Breast epithelium (tissue), 3 donors: ENCODE results near the gene LMCD1.

Experiments used
- POLR2A ChIP-seq: fragments of 450-650 bp; IDR thresholded peaks from one replicate; pipeline ENCODE4 v1.6.1; 2016; ENCODE audit warnings: antibody characterized with exemption, mild to moderate bottlenecking, moderate library complexity
- POLR2AphosphoS5 ChIP-seq, 3 donors: sonication (generic); formaldehyde crosslinking; IDR thresholded peaks; one replicate each; pipeline ENCODE4 v1.6.1; 2017; ENCODE audit warnings: antibody characterized with exemption in 3 of 3
- TF ChIP-seq, protein P1 (sequence below), 3 donors: fragments of 450-650 bp; IDR thresholded peaks; one replicate each; pipeline ENCODE4 v1.5.1; 2016 to 2017; ENCODE audit warnings: antibody characterized with exemption in 3 of 3, mild to moderate bottlenecking in 3 of 3, moderate library complexity in 3 of 3

DNA sequence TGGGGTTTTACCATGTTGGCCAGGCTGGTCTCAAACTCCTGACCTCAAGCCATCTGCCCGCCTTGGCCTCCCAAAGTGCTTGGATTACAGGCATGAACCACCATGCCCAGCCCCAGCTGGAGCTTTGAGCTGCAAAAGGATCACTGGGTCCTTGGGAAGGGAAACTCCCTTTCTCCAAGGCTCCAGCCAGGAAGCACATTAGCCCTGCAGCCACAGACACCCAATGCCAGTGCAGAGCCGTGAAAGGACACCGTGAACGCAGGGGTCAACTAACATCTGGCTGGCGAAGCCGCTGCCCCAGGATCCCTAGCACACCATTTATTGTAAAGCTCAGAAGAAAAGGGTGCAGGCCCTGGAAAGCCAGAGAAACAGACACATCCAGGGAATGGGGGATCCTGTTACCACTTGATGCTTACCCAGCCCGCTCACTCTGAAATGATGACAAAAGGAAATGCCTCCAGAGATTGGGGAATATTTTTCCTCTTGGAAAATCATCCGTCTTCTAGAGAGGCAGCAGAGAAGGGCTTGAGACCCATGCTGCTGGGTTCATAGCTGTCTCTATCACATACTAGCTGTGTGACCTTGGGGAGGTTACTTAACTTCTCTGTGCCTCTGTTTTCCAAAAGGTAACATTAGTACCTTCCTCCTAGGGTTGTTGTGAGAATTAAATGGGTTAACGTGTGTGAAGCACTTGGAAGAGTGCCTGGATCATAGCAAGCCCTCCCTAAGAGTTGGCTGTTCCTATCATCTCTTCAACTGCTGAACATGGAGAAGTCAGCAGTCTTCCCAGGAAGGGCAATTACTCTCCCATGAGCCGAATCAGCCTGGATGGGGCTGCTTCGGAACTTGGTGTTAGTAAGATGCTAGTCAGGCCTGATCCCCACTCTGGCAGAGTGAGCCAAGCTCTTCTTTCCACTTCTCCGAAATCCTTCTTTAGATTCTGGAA lies 40.8 kb downstream of the LMCD1 start:
- TF ChIP-seq, protein P1, sequence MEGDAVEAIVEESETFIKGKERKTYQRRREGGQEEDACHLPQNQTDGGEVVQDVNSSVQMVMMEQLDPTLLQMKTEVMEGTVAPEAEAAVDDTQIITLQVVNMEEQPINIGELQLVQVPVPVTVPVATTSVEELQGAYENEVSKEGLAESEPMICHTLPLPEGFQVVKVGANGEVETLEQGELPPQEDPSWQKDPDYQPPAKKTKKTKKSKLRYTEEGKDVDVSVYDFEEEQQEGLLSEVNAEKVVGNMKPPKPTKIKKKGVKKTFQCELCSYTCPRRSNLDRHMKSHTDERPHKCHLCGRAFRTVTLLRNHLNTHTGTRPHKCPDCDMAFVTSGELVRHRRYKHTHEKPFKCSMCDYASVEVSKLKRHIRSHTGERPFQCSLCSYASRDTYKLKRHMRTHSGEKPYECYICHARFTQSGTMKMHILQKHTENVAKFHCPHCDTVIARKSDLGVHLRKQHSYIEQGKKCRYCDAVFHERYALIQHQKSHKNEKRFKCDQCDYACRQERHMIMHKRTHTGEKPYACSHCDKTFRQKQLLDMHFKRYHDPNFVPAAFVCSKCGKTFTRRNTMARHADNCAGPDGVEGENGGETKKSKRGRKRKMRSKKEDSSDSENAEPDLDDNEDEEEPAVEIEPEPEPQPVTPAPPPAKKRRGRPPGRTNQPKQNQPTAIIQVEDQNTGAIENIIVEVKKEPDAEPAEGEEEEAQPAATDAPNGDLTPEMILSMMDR (IDR thresholded peaks at IDR 0.05) = no peak
- no peak for TF ChIP-seq POLR2AphosphoS5 (IDR thresholded peaks at IDR 0.05)
- no peak for TF ChIP-seq POLR2A
